Measurements from ENCODE around the gene SHD. TPM values are rescaled to one million over a fixed set of nuclear protein-coding genes. Genes with fewer than 3 reads are reported as not detected.

The SHD gene
- total and polyA plus RNA-seq, 2 experiments from 2014 or later, result 93.2 to 144 TPM

GRCh38 chr19:4301590-4302242, 22.6 kb downstream of the SHD start:
- no peak overlapping the region for H3K4me3 ChIP-seq
- H3K4me1 ChIP-seq (ENCODE audit: low read depth), result peaks cover 6% of the 10 kb centered on the region
- DNase-seq (ENCODE audit: low read depth in 1 of 2, low spot score in 1 of 2), result no peak
- H3K9me3 ChIP-seq (ENCODE audit: low read depth), result no peaks in the 10 kb centered on the region
- peak overlapping the region; percentile 57 for H3K27ac ChIP-seq
- TF ChIP-seq, protein P1, sequence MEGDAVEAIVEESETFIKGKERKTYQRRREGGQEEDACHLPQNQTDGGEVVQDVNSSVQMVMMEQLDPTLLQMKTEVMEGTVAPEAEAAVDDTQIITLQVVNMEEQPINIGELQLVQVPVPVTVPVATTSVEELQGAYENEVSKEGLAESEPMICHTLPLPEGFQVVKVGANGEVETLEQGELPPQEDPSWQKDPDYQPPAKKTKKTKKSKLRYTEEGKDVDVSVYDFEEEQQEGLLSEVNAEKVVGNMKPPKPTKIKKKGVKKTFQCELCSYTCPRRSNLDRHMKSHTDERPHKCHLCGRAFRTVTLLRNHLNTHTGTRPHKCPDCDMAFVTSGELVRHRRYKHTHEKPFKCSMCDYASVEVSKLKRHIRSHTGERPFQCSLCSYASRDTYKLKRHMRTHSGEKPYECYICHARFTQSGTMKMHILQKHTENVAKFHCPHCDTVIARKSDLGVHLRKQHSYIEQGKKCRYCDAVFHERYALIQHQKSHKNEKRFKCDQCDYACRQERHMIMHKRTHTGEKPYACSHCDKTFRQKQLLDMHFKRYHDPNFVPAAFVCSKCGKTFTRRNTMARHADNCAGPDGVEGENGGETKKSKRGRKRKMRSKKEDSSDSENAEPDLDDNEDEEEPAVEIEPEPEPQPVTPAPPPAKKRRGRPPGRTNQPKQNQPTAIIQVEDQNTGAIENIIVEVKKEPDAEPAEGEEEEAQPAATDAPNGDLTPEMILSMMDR (IDR thresholded peaks at IDR 0.05; ENCODE audit: low read depth, low read length), result no peak
- no peaks in the 10 kb centered on the region for H3K27me3 ChIP-seq
- no peaks in the 10 kb centered on the region for H3K36me3 ChIP-seq

GRCh38 chr19:4302243-4302640, 23.2 kb downstream of the SHD start, which contains the start of gene TMIGD2:
TMIGD2 (minus strand) TSS chr19:4302389; CDS start chr19:4302385, 4 bp downstream.
- no peaks in the 10 kb centered on the region for H3K36me3 ChIP-seq
- no peak for DNase-seq (ENCODE audit: low read depth in 1 of 2, low spot score in 1 of 2)
- no peaks in the 10 kb centered on the region for H3K27me3 ChIP-seq
- no peaks in the 10 kb centered on the region for H3K9me3 ChIP-seq (ENCODE audit: low read depth)
- TF ChIP-seq, protein P1 (IDR thresholded peaks at IDR 0.05; ENCODE audit: low read depth, low read length), result no peak
- peak within 1 kb of the TSS; percentile 57 for H3K27ac ChIP-seq
- H3K4me1 ChIP-seq (ENCODE audit: low read depth), result peaks cover 6% of the 10 kb centered on the region
- no peak within 1 kb of the TSS for H3K4me3 ChIP-seq

- H3K27me3 ChIP-seq, result no peaks in the 10 kb centered on the region
- H3K36me3 ChIP-seq, result no peaks in the 10 kb centered on the region
- TF ChIP-seq, protein P1 (IDR thresholded peaks at IDR 0.05; ENCODE audit: low read depth, low read length), result no peak
- peaks cover 6% of the 10 kb centered on the region for H3K4me1 ChIP-seq (ENCODE audit: low read depth)
- H3K4me3 ChIP-seq, result peak overlapping the region; percentile 57
- no peak for DNase-seq (ENCODE audit: low read depth in 1 of 2, low spot score in 1 of 2)
- no peak overlapping the region for H3K27ac ChIP-seq
- no peaks in the 10 kb centered on the region for H3K9me3 ChIP-seq (ENCODE audit: low read depth)
Measured at GRCh38 chr19:4303819-4304537, 24.9 kb downstream of the SHD start.

GRCh38 chr19:4304538-4305256, 25.6 kb downstream of the SHD start, which contains the start of gene FSD1:
FSD1 (plus strand) TSS chr19:4304598; CDS start chr19:4304747, 149 bp downstream.
- H3K4me3 ChIP-seq, result peak within 1 kb of the TSS; percentile 57

GRCh38 chr19:4305257-4305612, 26.2 kb downstream of the SHD start:
- no peak overlapping the region for H3K27ac ChIP-seq
- H3K4me3 ChIP-seq, result no peak overlapping the region
- peaks cover 6% of the 10 kb centered on the region for H3K4me1 ChIP-seq (ENCODE audit: low read depth)
- H3K36me3 ChIP-seq, result no peaks in the 10 kb centered on the region
- TF ChIP-seq, protein P1 (IDR thresholded peaks at IDR 0.05; ENCODE audit: low read depth, low read length), result no peak
- DNase-seq (ENCODE audit: low read depth in 1 of 2, low spot score in 1 of 2), result no peak
- H3K27me3 ChIP-seq, result no peaks in the 10 kb centered on the region
- no peaks in the 10 kb centered on the region for H3K9me3 ChIP-seq (ENCODE audit: low read depth)

More at GRCh38 chr19:4304538-4305256, 25.6 kb downstream of the SHD start, which contains the start of gene FSD1:
- DNase-seq (ENCODE audit: low read depth in 1 of 2, low spot score in 1 of 2), result peak; percentile 71 to 79
- TF ChIP-seq, protein P1 (IDR thresholded peaks at IDR 0.05; ENCODE audit: low read depth, low read length), result no peak
- Histone ChIP-seq H3K27ac (no peak within 1 kb of the TSS), H3K36me3 (no peaks in the 10 kb centered on the region), H3K4me1 (ENCODE audit: low read depth) (peaks cover 6% of the 10 kb centered on the region), H3K9me3 (ENCODE audit: low read depth) (no peaks in the 10 kb centered on the region), H3K27me3 (no peaks in the 10 kb centered on the region)
